ENCODE data around the gene FBXO31.

Gene FBXO31

GRCh38 chr16:87316923-87317749 lies 66.4 kb downstream of the FBXO31 start, which contains the start of gene C16orf95 (continued):
- TF ChIP-seq ZNF747 (tag by site-specific recombination; IDR thresholded peaks at IDR 0.05), result no peak
- no peak for TF ChIP-seq ZNF292 (tag by site-specific recombination; IDR thresholded peaks at IDR 0.05; ENCODE audit: borderline replicate concordance, low read depth)
- TF ChIP-seq ZEB2 (tag by site-specific recombination; IDR thresholded peaks at IDR 0.05), result no peak; the same call in 1 of the 2 replicates
- TF ChIP-seq PBX3 (CRISPR knock-in tag; IDR thresholded peaks at IDR 0.05), result no peak
- peak; percentile 100 for TF ChIP-seq ZNF449 (tag by site-specific recombination; IDR thresholded peaks at IDR 0.05)
- peak; percentile 82 for TF ChIP-seq ZNF10 (tag by site-specific recombination; IDR thresholded peaks at IDR 0.05)
- no peak for TF ChIP-seq SP7 (tag by site-specific recombination; IDR thresholded peaks at IDR 0.05)
- TF ChIP-seq ZBTB8A (tag by site-specific recombination; IDR thresholded peaks at IDR 0.05), result peak; percentile 99
- TF ChIP-seq ZNF140 (tag by site-specific recombination; IDR thresholded peaks at IDR 0.05), result no peak
- peak; percentile 46; the same call in 1 of the 2 replicates for TF ChIP-seq ZBTB17 (tag by site-specific recombination; IDR thresholded peaks at IDR 0.05)
- no peak for TF ChIP-seq ZNF16 (tag by site-specific recombination; IDR thresholded peaks at IDR 0.05; ENCODE audit: low read depth)
- TF ChIP-seq SCRT2 (tag by site-specific recombination; IDR thresholded peaks at IDR 0.05), result peak; percentile 47; the same call in 1 of the 2 replicates
- TF ChIP-seq ZNF404 (tag by site-specific recombination; IDR thresholded peaks at IDR 0.05), result no peak
- TF ChIP-seq ZNF558 (tag by site-specific recombination; IDR thresholded peaks at IDR 0.05), result no peak
- TF ChIP-seq ZSCAN23 (tag by site-specific recombination; IDR thresholded peaks at IDR 0.05), result 0 out of 2 replicates have a peak, but pooled peaks have one; percentile 38
- TF ChIP-seq ZNF362 (tag by site-specific recombination; IDR thresholded peaks at IDR 0.05), result no peak
- TF ChIP-seq ZNF837 (tag by site-specific recombination; IDR thresholded peaks at IDR 0.05), result no peak; the same call in 1 of the 2 replicates
- no peak for TF ChIP-seq ZNF112 (tag by site-specific recombination; IDR thresholded peaks at IDR 0.05)
- 0 out of 2 replicates have a peak, but pooled peaks have one; percentile 39 for TF ChIP-seq ZNF391 (tag by site-specific recombination; IDR thresholded peaks at IDR 0.05; ENCODE audit: borderline replicate concordance, low read depth)
- no peak for TF ChIP-seq ZNF792 (tag by site-specific recombination; IDR thresholded peaks at IDR 0.05)
- no peak for TF ChIP-seq ZNF426 (tag by site-specific recombination; IDR thresholded peaks at IDR 0.05)
- TF ChIP-seq PRDM6 (tag by site-specific recombination; IDR thresholded peaks at IDR 0.05), result no peak
- no peak for TF ChIP-seq TSHZ1 (tag by site-specific recombination; IDR thresholded peaks at IDR 0.05; ENCODE audit: borderline replicate concordance)
- no peak; the same call in 1 of the 2 replicates for TF ChIP-seq KLF17 (tag by site-specific recombination; IDR thresholded peaks at IDR 0.05)
- no peak for TF ChIP-seq ZNF174 (tag by site-specific recombination; IDR thresholded peaks at IDR 0.05)
- TF ChIP-seq ZNF513 (tag by site-specific recombination; IDR thresholded peaks at IDR 0.05), result peak; percentile 48; the same call in 1 of the 2 replicates
- TF ChIP-seq MYNN (tag by site-specific recombination; IDR thresholded peaks at IDR 0.05; ENCODE audit: borderline replicate concordance), result no peak
- TF ChIP-seq ZNF600 (tag by site-specific recombination; IDR thresholded peaks at IDR 0.05), result peak; percentile 62

Measured in HEK293 (cell line).